Prostate gland (tissue), 2 donors: ENCODE measurements around the gene TMEM219.
"Not testable (repeated sequence)": the region's sequence is repeated elsewhere in the genome, so short reads cannot be mapped to it uniquely, and the experiment has no call there.

Source experiments
- CTCF ChIP-seq, 4 experiments: fragments of 200-600 bp in 2 of 4; fragments of 450-650 bp in 2 of 4; sonication (generic) in 2 of 4; IDR thresholded peaks; 1 replicate in 3 of 4; 2 replicates in 1 of 4; pipeline ENCODE4 v1.5.1; 2016 to 2019; ENCODE audit warnings: antibody characterized with exemption in 4 of 4, mild to moderate bottlenecking in 2 of 4, moderate library complexity in 2 of 4
- POLR2AphosphoS5 ChIP-seq: sonication (generic); formaldehyde crosslinking; IDR thresholded peaks from one replicate; pipeline ENCODE4 v1.6.1; 2017; ENCODE audit warnings: antibody characterized with exemption

- not testable (repeated sequence) for TF ChIP-seq POLR2AphosphoS5; CTCF (IDR thresholded peaks at IDR 0.05)
Observed at GRCh38 chr16:30015450-30015849, 53.6 kb downstream of the TMEM219 start.
